RWPE2 (cell line): ENCODE measurements around the gene PRSS50.

Experiments used
- ATAC-seq: fragments of 200-7000 bp; cut with Tn5 transposase; 3 replicates; pipeline ENCODE4 v1.9.1; 2021; ENCODE audit warnings: low read depth
- DNase-seq: peaks from one replicate; pipeline ENCODE4 v3.0.0-alpha.2; 2020; ENCODE audit warnings: low spot score
- H3K27ac ChIP-seq: fragments of 450-650 bp; 2 replicates; pipeline ENCODE4 v1.5.1; 2017; ENCODE audit warnings: mild to moderate bottlenecking; ENCODE audit not compliant: poor library complexity, severe bottlenecking
- H3K27me3 ChIP-seq: fragments of 250-450 bp; sonication (Bioruptor Pico); 2 replicates; pipeline ENCODE4 v1.5.1; 2021; ENCODE audit warnings: mild to moderate bottlenecking, moderate library complexity; ENCODE audit not compliant: insufficient read depth, poor library complexity, severe bottlenecking
- H3K36me3 ChIP-seq: fragments of 250-450 bp; sonication (Bioruptor Pico); 2 replicates; pipeline ENCODE4 v1.5.1; 2020; ENCODE audit warnings: low read depth, mild to moderate bottlenecking, moderate library complexity
- H3K4me1 ChIP-seq: fragments of 250-450 bp; sonication (Bioruptor Pico); 2 replicates; pipeline ENCODE4 v1.5.1; 2021; ENCODE audit warnings: mild to moderate bottlenecking, moderate library complexity; ENCODE audit not compliant: insufficient read depth, poor library complexity, severe bottlenecking
- H3K4me3 ChIP-seq: fragments of 250-450 bp; sonication (Bioruptor Pico); 2 replicates; pipeline ENCODE4 v1.5.1; 2021; ENCODE audit warnings: mild to moderate bottlenecking, moderate library complexity; ENCODE audit not compliant: severe bottlenecking
- H3K9me3 ChIP-seq: fragments of 250-450 bp; sonication (Bioruptor Pico); 2 replicates; pipeline ENCODE4 v1.5.1; 2021; ENCODE audit warnings: mild to moderate bottlenecking, moderate library complexity; ENCODE audit not compliant: severe bottlenecking
- TF ChIP-seq, protein P1 (sequence below): fragments of 450-650 bp; IDR thresholded peaks from one replicate; pipeline ENCODE4 v1.5.1; 2017; ENCODE audit warnings: mild to moderate bottlenecking, moderate library complexity; ENCODE audit not compliant: poor library complexity, severe bottlenecking

PRSS50 gene

GRCh38 chr3:46664971-46665762, 52.5 kb downstream of the PRSS50 start:
- TF ChIP-seq, protein P1, sequence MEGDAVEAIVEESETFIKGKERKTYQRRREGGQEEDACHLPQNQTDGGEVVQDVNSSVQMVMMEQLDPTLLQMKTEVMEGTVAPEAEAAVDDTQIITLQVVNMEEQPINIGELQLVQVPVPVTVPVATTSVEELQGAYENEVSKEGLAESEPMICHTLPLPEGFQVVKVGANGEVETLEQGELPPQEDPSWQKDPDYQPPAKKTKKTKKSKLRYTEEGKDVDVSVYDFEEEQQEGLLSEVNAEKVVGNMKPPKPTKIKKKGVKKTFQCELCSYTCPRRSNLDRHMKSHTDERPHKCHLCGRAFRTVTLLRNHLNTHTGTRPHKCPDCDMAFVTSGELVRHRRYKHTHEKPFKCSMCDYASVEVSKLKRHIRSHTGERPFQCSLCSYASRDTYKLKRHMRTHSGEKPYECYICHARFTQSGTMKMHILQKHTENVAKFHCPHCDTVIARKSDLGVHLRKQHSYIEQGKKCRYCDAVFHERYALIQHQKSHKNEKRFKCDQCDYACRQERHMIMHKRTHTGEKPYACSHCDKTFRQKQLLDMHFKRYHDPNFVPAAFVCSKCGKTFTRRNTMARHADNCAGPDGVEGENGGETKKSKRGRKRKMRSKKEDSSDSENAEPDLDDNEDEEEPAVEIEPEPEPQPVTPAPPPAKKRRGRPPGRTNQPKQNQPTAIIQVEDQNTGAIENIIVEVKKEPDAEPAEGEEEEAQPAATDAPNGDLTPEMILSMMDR, result no peak
- no peak for ATAC-seq
- DNase-seq, result no peak
- no peaks in the 10 kb centered on the region; the same call in 1 of the 2 replicates for H3K36me3 ChIP-seq
- no peaks in the 10 kb centered on the region for H3K27me3 ChIP-seq
- no peak overlapping the region for H3K27ac ChIP-seq
- H3K9me3 ChIP-seq, result no peaks in the 10 kb centered on the region
- H3K4me3 ChIP-seq, result no peak overlapping the region
- H3K4me1 ChIP-seq, result peaks cover 12% of the 10 kb centered on the region

DNA sequence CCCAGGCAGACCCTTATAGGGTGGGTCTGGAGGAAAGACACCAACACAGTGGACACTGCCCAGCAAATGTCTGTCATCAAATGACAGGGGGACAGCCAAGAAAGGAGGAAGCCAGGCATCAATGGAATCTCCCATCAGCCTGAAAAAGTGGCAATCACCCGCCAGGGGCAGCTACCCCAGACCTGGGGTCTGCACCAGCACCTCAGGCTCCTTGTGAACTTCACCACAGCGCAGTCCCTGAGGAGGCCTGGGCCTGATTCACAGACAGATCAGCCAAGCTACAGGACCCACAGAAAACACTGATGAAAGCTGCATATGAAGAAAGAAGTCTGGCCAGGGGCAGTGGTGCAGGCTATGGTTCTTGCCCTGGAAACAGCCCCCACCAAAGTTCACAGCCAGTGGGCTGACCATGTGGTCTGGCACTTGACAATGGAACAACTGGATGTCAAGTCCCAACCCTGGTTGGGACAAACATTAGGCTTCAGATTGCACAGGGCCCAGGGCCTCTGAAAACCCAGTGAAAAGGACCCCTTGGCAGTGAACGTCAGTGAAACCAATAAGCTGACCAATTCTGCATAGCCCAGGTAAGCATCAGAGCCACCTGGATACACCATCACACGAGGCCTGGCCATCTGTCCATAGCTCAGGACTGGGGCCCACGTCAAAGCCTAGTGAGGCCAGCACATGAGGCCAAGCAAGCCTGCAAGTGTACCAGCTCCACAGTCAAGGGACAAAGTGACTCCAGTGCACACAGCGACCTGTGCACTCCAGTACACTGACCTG, 53.3 kb downstream of the PRSS50 start:
- Histone ChIP-seq H3K27ac (no peak overlapping the region), H3K36me3 (no peaks in the 10 kb centered on the region), H3K4me1 (peaks cover 16% of the 10 kb centered on the region), H3K9me3 (no peaks in the 10 kb centered on the region), H3K4me3 (no peak overlapping the region), H3K27me3 (no peaks in the 10 kb centered on the region)
- ATAC-seq (no peak), DNase-seq (no peak)
- TF ChIP-seq, protein P1, result no peak

GRCh38 chr3:46663591-46664135, 54.0 kb downstream of the PRSS50 start:
- TF ChIP-seq, protein P1, result peak; percentile 37
- H3K36me3 ChIP-seq, result no peaks in the 10 kb centered on the region
- H3K27ac ChIP-seq, result no peak overlapping the region
- H3K4me3 ChIP-seq, result no peak overlapping the region
- DNase-seq (no peak), ATAC-seq (no peak)
- no peaks in the 10 kb centered on the region for H3K9me3 ChIP-seq
- H3K4me1 ChIP-seq, result peaks cover 16% of the 10 kb centered on the region
- no peaks in the 10 kb centered on the region for H3K27me3 ChIP-seq

DNA sequence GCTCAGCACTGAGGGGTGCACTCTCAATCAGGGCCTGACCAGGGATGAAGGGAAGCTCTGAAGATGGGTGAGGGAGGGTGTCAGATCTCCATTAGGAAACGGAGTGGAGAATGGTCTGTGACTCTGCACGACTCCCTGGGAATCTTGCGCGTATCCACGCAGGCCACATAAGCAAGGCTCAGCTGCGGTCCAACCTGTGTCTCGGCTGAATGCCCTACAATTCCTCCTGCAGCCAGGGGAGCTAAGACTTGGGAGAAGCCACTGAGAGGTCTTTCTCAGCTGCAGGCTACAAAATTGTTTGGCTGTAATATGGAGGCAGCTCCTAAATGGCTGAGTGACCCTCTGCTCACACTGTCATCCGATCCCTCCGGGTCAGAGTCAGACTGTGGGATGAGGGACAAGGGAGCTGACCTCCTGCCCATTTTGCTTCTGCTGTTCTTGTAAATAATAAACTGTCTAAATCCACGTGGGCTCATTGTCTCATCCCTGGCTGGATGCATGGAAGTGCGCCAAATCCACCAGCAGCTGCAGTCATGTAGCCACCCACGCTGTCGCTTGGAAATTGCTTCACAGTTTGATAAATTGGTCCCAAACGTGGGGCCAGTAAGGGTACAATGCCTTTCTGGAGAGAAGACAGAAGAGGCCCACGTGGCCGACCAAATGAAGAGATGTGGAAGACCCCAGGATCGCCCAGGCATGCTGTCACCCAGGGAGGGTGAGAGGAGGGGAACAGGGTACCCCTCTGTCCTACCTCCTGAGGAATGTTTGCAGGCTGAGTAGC, 54.7 kb downstream of the PRSS50 start:
- no peak for ATAC-seq
- no peaks in the 10 kb centered on the region for H3K36me3 ChIP-seq
- H3K4me1 ChIP-seq, result peaks cover 16% of the 10 kb centered on the region
- H3K4me3 ChIP-seq, result no peak overlapping the region
- TF ChIP-seq, protein P1, result no peak
- H3K27ac ChIP-seq, result no peak overlapping the region
- no peak for DNase-seq
- H3K27me3 ChIP-seq, result no peaks in the 10 kb centered on the region
- no peaks in the 10 kb centered on the region for H3K9me3 ChIP-seq
